Keratinocyte (primary cell): ENCODE data around the gene KIAA1958.

Experiments used
- EZH2 ChIP-seq: IDR thresholded peaks from one replicate; pipeline ENCODE4 v1.6.1; 2012; ENCODE audit warnings: inconsistent platforms, mild to moderate bottlenecking, low read length, moderate library complexity
- TF ChIP-seq, protein P1 (sequence below), 3 experiments: IDR thresholded peaks in 1 of 3; conservative IDR thresholded peaks in 1 of 3; optimal IDR thresholded peaks in 1 of 3; 2 replicates in 2 of 3; 3 replicates in 1 of 3; pipeline versions ENCODE3 to v1.5.1; 2011; ENCODE audit warnings: low read length in 3 of 3, mild to moderate bottlenecking in 3 of 3, moderate library complexity in 2 of 3, control low read depth in 1 of 3, inconsistent platforms in 1 of 3; ENCODE audit not compliant: insufficient read depth in 2 of 3; ENCODE audit errors: extremely low read depth in 1 of 3

DNA sequence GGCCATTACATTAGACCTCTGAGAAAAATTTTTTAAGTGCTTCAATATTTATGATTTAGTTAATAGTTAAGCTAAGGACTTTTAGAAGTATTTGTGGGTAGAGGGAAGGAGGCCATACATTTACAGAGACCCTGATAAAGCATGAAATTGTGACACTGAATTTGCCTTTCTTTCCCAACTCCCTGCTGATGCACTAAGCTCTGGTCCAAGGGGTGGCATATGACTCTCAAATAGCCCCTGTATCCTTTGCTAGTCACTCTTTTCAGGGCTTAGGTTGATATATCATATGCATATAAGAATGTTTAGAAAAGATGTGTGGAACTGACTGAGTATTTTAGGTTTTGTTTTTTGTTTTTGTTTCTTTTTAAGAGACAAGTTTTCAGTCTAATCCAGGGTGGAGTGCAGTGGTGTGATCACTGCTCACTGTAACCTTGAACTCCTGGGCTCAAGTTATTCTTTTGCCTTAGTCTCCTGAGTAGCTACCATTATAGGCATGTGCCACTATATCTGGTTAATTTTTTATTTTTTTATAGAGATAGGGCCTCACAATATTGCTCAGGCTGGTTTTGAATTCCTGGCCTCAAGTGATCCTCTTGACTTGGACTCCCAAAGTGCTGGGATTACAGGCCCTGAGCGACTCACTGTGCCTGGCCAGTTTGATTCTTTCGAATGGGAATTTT is 20.5 kb downstream of the KIAA1958 start:
- TF ChIP-seq, protein P1, sequence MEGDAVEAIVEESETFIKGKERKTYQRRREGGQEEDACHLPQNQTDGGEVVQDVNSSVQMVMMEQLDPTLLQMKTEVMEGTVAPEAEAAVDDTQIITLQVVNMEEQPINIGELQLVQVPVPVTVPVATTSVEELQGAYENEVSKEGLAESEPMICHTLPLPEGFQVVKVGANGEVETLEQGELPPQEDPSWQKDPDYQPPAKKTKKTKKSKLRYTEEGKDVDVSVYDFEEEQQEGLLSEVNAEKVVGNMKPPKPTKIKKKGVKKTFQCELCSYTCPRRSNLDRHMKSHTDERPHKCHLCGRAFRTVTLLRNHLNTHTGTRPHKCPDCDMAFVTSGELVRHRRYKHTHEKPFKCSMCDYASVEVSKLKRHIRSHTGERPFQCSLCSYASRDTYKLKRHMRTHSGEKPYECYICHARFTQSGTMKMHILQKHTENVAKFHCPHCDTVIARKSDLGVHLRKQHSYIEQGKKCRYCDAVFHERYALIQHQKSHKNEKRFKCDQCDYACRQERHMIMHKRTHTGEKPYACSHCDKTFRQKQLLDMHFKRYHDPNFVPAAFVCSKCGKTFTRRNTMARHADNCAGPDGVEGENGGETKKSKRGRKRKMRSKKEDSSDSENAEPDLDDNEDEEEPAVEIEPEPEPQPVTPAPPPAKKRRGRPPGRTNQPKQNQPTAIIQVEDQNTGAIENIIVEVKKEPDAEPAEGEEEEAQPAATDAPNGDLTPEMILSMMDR (optimal IDR thresholded peaks at IDR 0.05 in 1 of 3, IDR thresholded peaks at IDR 0.05 in 1 of 3, conservative IDR thresholded peaks at IDR 0.05 in 1 of 3; ENCODE audit: extremely low read depth in 1 of 3, insufficient read depth in 2 of 3, low read length in 3 of 3): no peak
- TF ChIP-seq EZH2: no peak
